GM04504 (cell line): ENCODE results near the gene DHRS2.

ENCODE experiments used
- DNase-seq: peaks from one replicate; pipeline ENCODE4 v3.0.0-alpha.2; 2012; ENCODE audit warnings: low read depth

DHRS2 gene

DNA sequence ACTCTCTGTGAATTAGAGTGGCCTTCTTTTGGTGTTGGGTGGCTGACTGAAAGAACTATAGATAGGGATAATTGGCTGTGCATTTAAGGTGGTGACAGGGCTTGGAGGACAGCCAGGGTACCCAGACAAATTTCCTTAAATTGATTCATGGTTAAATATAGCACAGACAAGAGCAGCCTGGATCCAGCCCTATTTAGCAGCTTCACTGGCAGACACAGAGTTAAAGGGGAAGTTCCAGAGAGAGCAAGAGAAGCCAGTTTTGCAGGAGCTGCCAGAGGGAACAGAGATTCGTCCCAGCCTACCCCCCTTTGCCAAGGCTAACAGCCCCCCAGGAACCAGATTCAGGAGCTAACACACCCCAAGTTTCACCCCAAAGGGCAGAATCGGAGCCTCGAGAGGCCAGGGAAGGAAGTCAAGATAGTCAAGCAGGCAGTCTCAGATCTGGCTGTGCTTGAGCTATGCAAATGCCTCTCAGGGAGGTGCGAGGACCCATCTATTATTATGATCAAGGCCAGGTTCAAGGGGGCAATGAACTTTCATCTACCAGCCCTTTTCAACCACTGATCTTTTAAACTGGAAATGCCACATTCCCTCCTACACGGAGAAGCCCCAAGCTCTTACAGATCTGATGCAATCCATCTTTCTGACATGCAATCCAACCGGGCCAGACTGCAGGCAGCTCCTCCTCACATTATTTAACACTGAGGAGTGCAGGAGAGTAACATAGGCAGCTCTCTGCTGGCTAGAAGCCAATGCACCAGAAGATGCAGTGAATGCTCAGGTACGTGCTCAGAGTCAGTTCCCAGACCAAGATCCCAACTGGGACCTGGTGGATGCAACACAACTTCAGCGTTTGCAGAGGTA is 58.2 kb downstream of the DHRS2 start:
- DNase-seq = peak; percentile 35
